ENCODE results near the gene COL25A1. TPM values are rescaled to one million over a fixed set of nuclear protein-coding genes. Genes with fewer than 3 reads are reported as not detected.
"Not testable (repeated sequence)": the region's sequence is repeated elsewhere in the genome, so short reads cannot be mapped to it uniquely, and the experiment has no call there.

COL25A1 gene
- total RNA-seq, 1 experiment from 2014 or later: not detected

GRCh38 chr4:109021630-109022029 lies 280.8 kb downstream of the COL25A1 start:
- H3K4me1 ChIP-seq (ENCODE audit: control insufficient read depth in 1 of 2, insufficient read depth in 2 of 2, low read length in 2 of 2); CTCF ChIA-PET; H3K27ac ChIP-seq (ENCODE audit: low read depth, low read length); H3K36me3 ChIP-seq (ENCODE audit: control insufficient read depth in 1 of 2, insufficient read depth in 2 of 2, low read length in 2 of 2); POLR2A ChIA-PET; H3K9me3 ChIP-seq (ENCODE audit: control insufficient read depth in 1 of 2, insufficient read depth in 1 of 2, low read depth in 1 of 2, low read length in 2 of 2); H4K20me1 ChIP-seq (ENCODE audit: insufficient read depth); BruUV-seq (replicated peaks); intact Hi-C loops (cut with micrococcal nuclease); H3K4me2 ChIP-seq (ENCODE audit: low read length); H3K9me2 ChIP-seq (ENCODE audit: insufficient read depth); H3K4me3 ChIP-seq (replicated peaks in 1 of 2; ENCODE audit: low read depth in 1 of 2, low read length in 2 of 2); DNase-seq (ENCODE audit: low read depth, low spot score); H2AFZ ChIP-seq (ENCODE audit: low read depth, low read length, poor library complexity, severe bottlenecking); H3K9ac ChIP-seq (ENCODE audit: low read length); H3K79me2 ChIP-seq (ENCODE audit: insufficient read depth, low read length); RAD21 ChIA-PET (ENCODE audit: low non-redundant PET in 1 of 2, low total read pairs in 2 of 2, uncharacterized antibody in 2 of 2, unreplicated experiment in 2 of 2); ATAC-seq: not testable (repeated sequence)
- H3K27me3 ChIP-seq (ENCODE audit: insufficient read depth, low read length): peaks cover 18% of the 10 kb centered on the region; the same call in 1 of the 2 replicates

GRCh38 chr4:109020861-109021260 lies 281.6 kb downstream of the COL25A1 start:
- intact Hi-C loops (cut with micrococcal nuclease): no loop called here
- DNase-seq (ENCODE audit: low read depth, low spot score) (no peak), ATAC-seq (no peak)
- Histone ChIP-seq H3K79me2 (ENCODE audit: insufficient read depth, low read length) (no peaks in the 10 kb centered on the region), H3K9me3 (ENCODE audit: control insufficient read depth in 1 of 2, insufficient read depth in 1 of 2, low read depth in 1 of 2, low read length in 2 of 2) (no peaks in the 10 kb centered on the region), H3K27ac (ENCODE audit: low read depth, low read length) (no peak overlapping the region), H3K4me2 (ENCODE audit: low read length) (no peak overlapping the region), H2AFZ (ENCODE audit: low read depth, low read length, poor library complexity, severe bottlenecking) (no peak overlapping the region), H3K27me3 (ENCODE audit: insufficient read depth, low read length) (peaks cover 18% of the 10 kb centered on the region; the same call in 1 of the 2 replicates), H4K20me1 (ENCODE audit: insufficient read depth) (no peaks in the 10 kb centered on the region), H3K4me1 (ENCODE audit: control insufficient read depth in 1 of 2, insufficient read depth in 2 of 2, low read length in 2 of 2) (no peaks in the 10 kb centered on the region), H3K4me3 (replicated peaks in 1 of 2; ENCODE audit: low read depth in 1 of 2, low read length in 2 of 2) (no peak overlapping the region), H3K9ac (ENCODE audit: low read length) (no peak overlapping the region), H3K36me3 (ENCODE audit: control insufficient read depth in 1 of 2, insufficient read depth in 2 of 2, low read length in 2 of 2) (no peaks in the 10 kb centered on the region), H3K9me2 (ENCODE audit: insufficient read depth) (no peaks in the 10 kb centered on the region)
- BruUV-seq (replicated peaks): no TSS peak
- POLR2A ChIA-PET: no interaction called here
- RAD21 ChIA-PET (ENCODE audit: low non-redundant PET in 1 of 2, low total read pairs in 2 of 2, uncharacterized antibody in 2 of 2, unreplicated experiment in 2 of 2): no interaction called here
- CTCF ChIA-PET: no interaction called here
- no peak for TF ChIP-seq CEBPB (IDR thresholded peaks at IDR 0.05; ENCODE audit: low read depth)
- TF ChIP-seq, protein P1, sequence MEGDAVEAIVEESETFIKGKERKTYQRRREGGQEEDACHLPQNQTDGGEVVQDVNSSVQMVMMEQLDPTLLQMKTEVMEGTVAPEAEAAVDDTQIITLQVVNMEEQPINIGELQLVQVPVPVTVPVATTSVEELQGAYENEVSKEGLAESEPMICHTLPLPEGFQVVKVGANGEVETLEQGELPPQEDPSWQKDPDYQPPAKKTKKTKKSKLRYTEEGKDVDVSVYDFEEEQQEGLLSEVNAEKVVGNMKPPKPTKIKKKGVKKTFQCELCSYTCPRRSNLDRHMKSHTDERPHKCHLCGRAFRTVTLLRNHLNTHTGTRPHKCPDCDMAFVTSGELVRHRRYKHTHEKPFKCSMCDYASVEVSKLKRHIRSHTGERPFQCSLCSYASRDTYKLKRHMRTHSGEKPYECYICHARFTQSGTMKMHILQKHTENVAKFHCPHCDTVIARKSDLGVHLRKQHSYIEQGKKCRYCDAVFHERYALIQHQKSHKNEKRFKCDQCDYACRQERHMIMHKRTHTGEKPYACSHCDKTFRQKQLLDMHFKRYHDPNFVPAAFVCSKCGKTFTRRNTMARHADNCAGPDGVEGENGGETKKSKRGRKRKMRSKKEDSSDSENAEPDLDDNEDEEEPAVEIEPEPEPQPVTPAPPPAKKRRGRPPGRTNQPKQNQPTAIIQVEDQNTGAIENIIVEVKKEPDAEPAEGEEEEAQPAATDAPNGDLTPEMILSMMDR (IDR thresholded peaks at IDR 0.05 in 2 of 3, conservative IDR thresholded peaks at IDR 0.05 in 1 of 3; ENCODE audit: borderline replicate concordance in 1 of 3, insufficient read depth in 1 of 3, low read depth in 2 of 3, low read length in 2 of 3): no peak
- TF ChIP-seq, protein P2, sequence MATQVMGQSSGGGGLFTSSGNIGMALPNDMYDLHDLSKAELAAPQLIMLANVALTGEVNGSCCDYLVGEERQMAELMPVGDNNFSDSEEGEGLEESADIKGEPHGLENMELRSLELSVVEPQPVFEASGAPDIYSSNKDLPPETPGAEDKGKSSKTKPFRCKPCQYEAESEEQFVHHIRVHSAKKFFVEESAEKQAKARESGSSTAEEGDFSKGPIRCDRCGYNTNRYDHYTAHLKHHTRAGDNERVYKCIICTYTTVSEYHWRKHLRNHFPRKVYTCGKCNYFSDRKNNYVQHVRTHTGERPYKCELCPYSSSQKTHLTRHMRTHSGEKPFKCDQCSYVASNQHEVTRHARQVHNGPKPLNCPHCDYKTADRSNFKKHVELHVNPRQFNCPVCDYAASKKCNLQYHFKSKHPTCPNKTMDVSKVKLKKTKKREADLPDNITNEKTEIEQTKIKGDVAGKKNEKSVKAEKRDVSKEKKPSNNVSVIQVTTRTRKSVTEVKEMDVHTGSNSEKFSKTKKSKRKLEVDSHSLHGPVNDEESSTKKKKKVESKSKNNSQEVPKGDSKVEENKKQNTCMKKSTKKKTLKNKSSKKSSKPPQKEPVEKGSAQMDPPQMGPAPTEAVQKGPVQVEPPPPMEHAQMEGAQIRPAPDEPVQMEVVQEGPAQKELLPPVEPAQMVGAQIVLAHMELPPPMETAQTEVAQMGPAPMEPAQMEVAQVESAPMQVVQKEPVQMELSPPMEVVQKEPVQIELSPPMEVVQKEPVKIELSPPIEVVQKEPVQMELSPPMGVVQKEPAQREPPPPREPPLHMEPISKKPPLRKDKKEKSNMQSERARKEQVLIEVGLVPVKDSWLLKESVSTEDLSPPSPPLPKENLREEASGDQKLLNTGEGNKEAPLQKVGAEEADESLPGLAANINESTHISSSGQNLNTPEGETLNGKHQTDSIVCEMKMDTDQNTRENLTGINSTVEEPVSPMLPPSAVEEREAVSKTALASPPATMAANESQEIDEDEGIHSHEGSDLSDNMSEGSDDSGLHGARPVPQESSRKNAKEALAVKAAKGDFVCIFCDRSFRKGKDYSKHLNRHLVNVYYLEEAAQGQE (IDR thresholded peaks at IDR 0.05; ENCODE audit: low read depth): no peak
